Heart left ventricle (tissue), 13 donors: ENCODE measurements around the gene GJB6.

Experiments
- POLR2A ChIP-seq, 2 donors: fragments of 450-650 bp; IDR thresholded peaks; one replicate each; pipeline ENCODE4 v1.6.1; 2017; ENCODE audit warnings: antibody characterized with exemption in 2 of 2, mild to moderate bottlenecking in 2 of 2, moderate library complexity in 2 of 2
- TF ChIP-seq, protein P1 (sequence below), 12 donors: fragments of 200-600 bp; sonication (generic) in 4 of 12; IDR thresholded peaks; one replicate each; pipeline versions ENCODE4 v1.5.0 to v1.8.0; 2018 to 2022; ENCODE audit warnings: antibody characterized with exemption in 12 of 12, mild to moderate bottlenecking in 5 of 12
- donor health status: ischemic (EF 13 %, LVEDD 7.1; RV severe dilation, severe dysfunction).
- donor health status: DM: no; HTN: yes; CAD: no.
- donor health status: DM: no; HTN: no; CAD: no.
- donor health status: ischemic (EF 25% LVEDD 6.9; RV normal size, moderate dysfunction).
- donor health status: ischemic (EF 25% LVEDD 5.7; RV mildly dilated, moderate dysfunction).
- donor health status: ischemic (EF 35%, LVEDD 5.7; RV mildly dilated, moderate dysfunction).
- donor health status: nonischemic (EF 11% LVEDD 7.7; RV severe dilation, severe dysfunction).
- donor health status: DM: yes; HTN: yes; CAD: no.
- donor health status: PGD.
- donor health status: ischemic (EF 29% LVEDD 5.4; RV normal size, mild dysfunction).
- donor health status: nonischemic (EF 23%, LVEDD 6.1; RV moderate dilation, normal function).

DNA sequence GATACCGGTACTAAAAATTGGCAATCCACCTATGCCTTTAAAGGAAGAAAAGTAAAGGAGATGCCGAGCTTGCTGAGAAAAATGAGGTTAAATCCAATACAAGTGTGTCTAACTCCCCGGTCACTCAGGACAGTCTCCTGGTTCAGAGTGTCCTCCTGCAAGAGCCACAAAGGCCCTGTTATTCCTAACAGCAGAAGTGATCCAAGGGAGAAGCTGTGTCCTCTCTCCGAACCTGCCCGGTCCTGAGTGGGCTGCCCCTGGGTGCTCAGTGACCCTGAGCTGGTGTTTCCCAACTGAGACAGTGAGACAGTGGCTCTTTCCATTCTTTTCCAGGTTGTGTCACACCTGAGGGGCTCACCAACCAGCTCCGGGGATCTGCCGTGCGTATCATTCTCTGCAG is 4.8 kb downstream of the GJB6 start:
- no peak for TF ChIP-seq POLR2A (IDR thresholded peaks at IDR 0.05)
- TF ChIP-seq, protein P1, sequence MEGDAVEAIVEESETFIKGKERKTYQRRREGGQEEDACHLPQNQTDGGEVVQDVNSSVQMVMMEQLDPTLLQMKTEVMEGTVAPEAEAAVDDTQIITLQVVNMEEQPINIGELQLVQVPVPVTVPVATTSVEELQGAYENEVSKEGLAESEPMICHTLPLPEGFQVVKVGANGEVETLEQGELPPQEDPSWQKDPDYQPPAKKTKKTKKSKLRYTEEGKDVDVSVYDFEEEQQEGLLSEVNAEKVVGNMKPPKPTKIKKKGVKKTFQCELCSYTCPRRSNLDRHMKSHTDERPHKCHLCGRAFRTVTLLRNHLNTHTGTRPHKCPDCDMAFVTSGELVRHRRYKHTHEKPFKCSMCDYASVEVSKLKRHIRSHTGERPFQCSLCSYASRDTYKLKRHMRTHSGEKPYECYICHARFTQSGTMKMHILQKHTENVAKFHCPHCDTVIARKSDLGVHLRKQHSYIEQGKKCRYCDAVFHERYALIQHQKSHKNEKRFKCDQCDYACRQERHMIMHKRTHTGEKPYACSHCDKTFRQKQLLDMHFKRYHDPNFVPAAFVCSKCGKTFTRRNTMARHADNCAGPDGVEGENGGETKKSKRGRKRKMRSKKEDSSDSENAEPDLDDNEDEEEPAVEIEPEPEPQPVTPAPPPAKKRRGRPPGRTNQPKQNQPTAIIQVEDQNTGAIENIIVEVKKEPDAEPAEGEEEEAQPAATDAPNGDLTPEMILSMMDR (IDR thresholded peaks at IDR 0.05) = no peak
